ENCODE results near the gene RTKN.

DNA sequence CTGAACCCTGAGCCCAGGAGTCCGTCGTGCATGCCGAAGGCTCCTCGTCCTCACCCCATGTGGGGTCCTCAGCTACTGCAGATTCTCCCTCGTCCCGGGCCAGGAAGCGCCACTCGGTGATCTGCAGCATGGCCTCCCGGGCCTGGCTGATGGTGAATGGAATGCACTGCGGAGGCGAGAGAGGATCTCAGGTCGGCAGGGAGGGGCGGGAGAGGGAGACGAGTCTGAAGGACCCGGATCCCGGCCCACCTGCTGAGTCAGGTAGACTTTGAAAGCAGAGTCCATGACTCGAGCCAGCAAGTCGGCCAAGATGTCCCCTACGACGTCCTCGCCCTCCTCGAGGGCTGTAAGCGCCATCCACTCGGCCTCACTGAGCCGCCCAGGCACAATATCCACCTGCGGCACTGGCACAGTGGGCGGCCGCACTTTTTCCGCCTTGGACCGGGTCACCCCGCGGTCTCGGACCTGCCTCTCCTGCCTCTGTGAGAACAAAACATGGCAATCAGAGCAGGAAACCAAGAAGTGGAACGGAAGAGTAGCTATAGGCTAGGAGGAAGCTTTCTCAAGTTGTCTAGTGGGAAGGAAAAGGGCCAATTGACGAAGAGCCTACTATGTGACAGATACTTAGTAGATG is 25.9 kb downstream of the RTKN start:
- TF ChIP-seq ZNF146 (CRISPR knock-in tag; IDR thresholded peaks at IDR 0.05; ENCODE audit: unreplicated experiment) (no peak), POLR2AphosphoS5 (IDR thresholded peaks at IDR 0.05; ENCODE audit: control insufficient read depth, insufficient read depth, low read depth, low read length) (no peak), ZBTB17 (CRISPR knock-in tag; IDR thresholded peaks at IDR 0.05) (no peak)
- TF ChIP-seq, protein P1, sequence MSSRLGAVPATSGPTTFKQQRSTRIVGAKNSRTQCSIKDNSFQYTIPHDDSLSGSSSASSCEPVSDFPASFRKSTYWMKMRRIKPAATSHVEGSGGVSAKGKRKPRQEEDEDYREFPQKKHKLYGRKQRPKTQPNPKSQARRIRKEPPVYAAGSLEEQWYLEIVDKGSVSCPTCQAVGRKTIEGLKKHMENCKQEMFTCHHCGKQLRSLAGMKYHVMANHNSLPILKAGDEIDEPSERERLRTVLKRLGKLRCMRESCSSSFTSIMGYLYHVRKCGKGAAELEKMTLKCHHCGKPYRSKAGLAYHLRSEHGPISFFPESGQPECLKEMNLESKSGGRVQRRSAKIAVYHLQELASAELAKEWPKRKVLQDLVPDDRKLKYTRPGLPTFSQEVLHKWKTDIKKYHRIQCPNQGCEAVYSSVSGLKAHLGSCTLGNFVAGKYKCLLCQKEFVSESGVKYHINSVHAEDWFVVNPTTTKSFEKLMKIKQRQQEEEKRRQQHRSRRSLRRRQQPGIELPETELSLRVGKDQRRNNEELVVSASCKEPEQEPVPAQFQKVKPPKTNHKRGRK (tag; IDR thresholded peaks at IDR 0.05): no peak
- TF ChIP-seq, protein P2, sequence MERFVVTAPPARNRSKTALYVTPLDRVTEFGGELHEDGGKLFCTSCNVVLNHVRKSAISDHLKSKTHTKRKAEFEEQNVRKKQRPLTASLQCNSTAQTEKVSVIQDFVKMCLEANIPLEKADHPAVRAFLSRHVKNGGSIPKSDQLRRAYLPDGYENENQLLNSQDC (CRISPR knock-in tag; IDR thresholded peaks at IDR 0.05): no peak

Measured in K562 (cell line).